ENCODE data around the gene MAN1C1. TPM values are rescaled to one million over a fixed set of nuclear protein-coding genes. Genes with fewer than 3 reads are reported as not detected.

MAN1C1 gene
- total and polyA plus RNA-seq, 2 donors (not counting 3 experiments of a cell fraction or from before 2014, with no cell fraction given) = 1.5 to 4.0 TPM

DNA sequence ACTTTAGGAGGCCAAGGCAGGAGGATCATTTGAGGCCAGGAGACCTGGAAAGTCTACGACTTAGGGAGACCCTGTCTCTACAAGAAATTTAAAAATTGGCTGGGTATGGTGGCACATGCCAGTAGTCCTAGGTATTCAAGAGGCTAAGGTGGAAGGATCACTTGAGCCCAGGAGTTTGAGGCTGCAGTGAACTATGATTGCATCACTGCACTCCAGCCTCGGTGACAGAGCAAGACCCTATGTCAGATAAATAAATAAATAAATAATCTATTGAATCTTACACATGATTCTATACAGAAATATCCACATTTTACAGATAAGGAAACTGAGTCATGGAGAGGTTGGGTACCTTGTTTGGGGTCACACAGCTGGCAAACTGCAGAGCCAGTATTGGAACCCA is 89.1 kb downstream of the MAN1C1 start:
- TF ChIP-seq FOS (IDR thresholded peaks at IDR 0.05; ENCODE audit: borderline replicate concordance, insufficient read depth, low read length) = no peak
- TF ChIP-seq, protein P1, sequence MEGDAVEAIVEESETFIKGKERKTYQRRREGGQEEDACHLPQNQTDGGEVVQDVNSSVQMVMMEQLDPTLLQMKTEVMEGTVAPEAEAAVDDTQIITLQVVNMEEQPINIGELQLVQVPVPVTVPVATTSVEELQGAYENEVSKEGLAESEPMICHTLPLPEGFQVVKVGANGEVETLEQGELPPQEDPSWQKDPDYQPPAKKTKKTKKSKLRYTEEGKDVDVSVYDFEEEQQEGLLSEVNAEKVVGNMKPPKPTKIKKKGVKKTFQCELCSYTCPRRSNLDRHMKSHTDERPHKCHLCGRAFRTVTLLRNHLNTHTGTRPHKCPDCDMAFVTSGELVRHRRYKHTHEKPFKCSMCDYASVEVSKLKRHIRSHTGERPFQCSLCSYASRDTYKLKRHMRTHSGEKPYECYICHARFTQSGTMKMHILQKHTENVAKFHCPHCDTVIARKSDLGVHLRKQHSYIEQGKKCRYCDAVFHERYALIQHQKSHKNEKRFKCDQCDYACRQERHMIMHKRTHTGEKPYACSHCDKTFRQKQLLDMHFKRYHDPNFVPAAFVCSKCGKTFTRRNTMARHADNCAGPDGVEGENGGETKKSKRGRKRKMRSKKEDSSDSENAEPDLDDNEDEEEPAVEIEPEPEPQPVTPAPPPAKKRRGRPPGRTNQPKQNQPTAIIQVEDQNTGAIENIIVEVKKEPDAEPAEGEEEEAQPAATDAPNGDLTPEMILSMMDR (IDR thresholded peaks at IDR 0.05; ENCODE audit: extremely low read depth in 1 of 2, insufficient read depth in 1 of 2, low read depth in 1 of 2, low read length in 2 of 2) = no peak
- no peak for TF ChIP-seq POLR2A (IDR thresholded peaks at IDR 0.05; ENCODE audit: low read depth, low read length)
- TF ChIP-seq JUN (IDR thresholded peaks at IDR 0.05; ENCODE audit: borderline replicate concordance, insufficient read depth, insufficient read length, low read depth) = no peak
- TF ChIP-seq GATA2 (IDR thresholded peaks at IDR 0.05; ENCODE audit: insufficient read depth, insufficient read length, low read depth, low read length) = no peak
- no peak for TF ChIP-seq MYC (IDR thresholded peaks at IDR 0.05; ENCODE audit: low read depth, low read length)
- no peak for TF ChIP-seq EZH2 (IDR thresholded peaks at IDR 0.05; ENCODE audit: borderline replicate concordance, low read depth, low read length, severe bottlenecking)
- TF ChIP-seq POLR2AphosphoS5 (IDR thresholded peaks at IDR 0.05; ENCODE audit: insufficient read depth, low read depth, low read length) = no peak
- TF ChIP-seq, protein P2, sequence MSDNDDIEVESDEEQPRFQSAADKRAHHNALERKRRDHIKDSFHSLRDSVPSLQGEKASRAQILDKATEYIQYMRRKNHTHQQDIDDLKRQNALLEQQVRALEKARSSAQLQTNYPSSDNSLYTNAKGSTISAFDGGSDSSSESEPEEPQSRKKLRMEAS (IDR thresholded peaks at IDR 0.05; ENCODE audit: insufficient read depth, insufficient read length) = no peak
- dilution Hi-C loops (cut with MboI; ENCODE audit: extremely low pct_ligation_motif_present, low sequenced_read_pairs) = no loop called here
- intact Hi-C loops (cut with micrococcal nuclease) = no loop called here

More for the DNA sequence above, 89.1 kb downstream of the MAN1C1 start:
- Histone ChIP-seq H3K4me3 (replicated peaks in 1 of 3; ENCODE audit: insufficient read depth in 1 of 3, low read depth in 1 of 3, low read length in 3 of 3) (no peak overlapping the region), H4K20me1 (replicated peaks; ENCODE audit: control insufficient read depth, extremely low read depth, insufficient read depth, low read length) (no peaks in the 10 kb centered on the region), H3K9ac (replicated peaks; ENCODE audit: extremely low read depth, insufficient read depth, low read length) (no peak overlapping the region), H3K9me1 (replicated peaks; ENCODE audit: control insufficient read depth, extremely low read depth, insufficient read depth, low read length) (no peaks in the 10 kb centered on the region), H2AFZ (ENCODE audit: low read depth, low read length) (no peak overlapping the region), H3K4me2 (ENCODE audit: insufficient read depth, low read length) (no peak overlapping the region), H3K27ac (ENCODE audit: insufficient read depth, low read depth, low read length) (no peak overlapping the region), H3K4me1 (ENCODE audit: control insufficient read depth, extremely low read depth, insufficient read depth, low read length) (no peaks in the 10 kb centered on the region), H3K27me3 (ENCODE audit: control insufficient read depth in 2 of 2, insufficient read depth in 2 of 2, low read length in 2 of 2) (peaks cover 4 to 17% of the 10 kb centered on the region in 2 experiments), H3K9me3 (replicated peaks; ENCODE audit: control insufficient read depth, insufficient read depth, low read length) (no peaks in the 10 kb centered on the region), H3K79me2 (ENCODE audit: control insufficient read depth, insufficient read depth, low read length) (no peaks in the 10 kb centered on the region), H3K36me3 (ENCODE audit: control insufficient read depth in 2 of 2, extremely low read depth in 1 of 2, insufficient read depth in 2 of 2, low read length in 2 of 2) (no peaks in the 10 kb centered on the region)
- ChIA-PET CTCF (interaction anchor here (1.4 kb wide), 1 partner anchor 16 kb away, joined by 4 read pairs; no protein-coding TSS in a partner anchor), POLR2A (no interaction called here)
- BruUV-seq (replicated peaks) = no TSS peak
- FAIRE-seq (no peak), DNase-seq (ENCODE audit: low read depth, low spot score) (no peak)

Measured in endothelial cell of umbilical vein (primary cell).